HG03175 (cell line): ENCODE measurements around the gene NPLOC4.

Experiments
- ATAC-seq: cut with Tn5 transposase; IDR thresholded peaks from one replicate; pipeline ENCODE4 v1.9.1; 2021; ENCODE audit warnings: mild to moderate bottlenecking, moderate library complexity; ENCODE audit not compliant: unreplicated experiment

NPLOC4 gene

DNA sequence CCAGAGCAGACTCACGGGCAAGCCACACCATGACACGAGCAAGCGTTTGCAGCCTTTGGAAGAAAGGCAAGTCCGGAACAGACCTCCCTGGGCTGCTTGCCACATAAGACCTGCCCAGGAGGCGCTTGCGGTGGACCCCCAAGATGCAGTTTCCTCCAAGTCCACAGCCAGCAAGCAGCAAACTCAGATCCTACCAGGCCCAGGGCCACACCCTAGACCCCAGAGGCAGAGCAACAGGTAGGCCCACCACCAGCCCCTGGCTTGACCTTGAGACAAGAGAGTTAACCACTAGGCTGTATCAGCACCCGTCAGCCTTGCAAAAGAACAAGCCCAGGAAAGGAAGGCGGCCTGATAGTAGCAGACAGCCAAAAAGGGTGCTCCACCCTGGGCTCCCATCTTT lies 87.1 kb downstream of the NPLOC4 start:
- no peak for ATAC-seq

DNA sequence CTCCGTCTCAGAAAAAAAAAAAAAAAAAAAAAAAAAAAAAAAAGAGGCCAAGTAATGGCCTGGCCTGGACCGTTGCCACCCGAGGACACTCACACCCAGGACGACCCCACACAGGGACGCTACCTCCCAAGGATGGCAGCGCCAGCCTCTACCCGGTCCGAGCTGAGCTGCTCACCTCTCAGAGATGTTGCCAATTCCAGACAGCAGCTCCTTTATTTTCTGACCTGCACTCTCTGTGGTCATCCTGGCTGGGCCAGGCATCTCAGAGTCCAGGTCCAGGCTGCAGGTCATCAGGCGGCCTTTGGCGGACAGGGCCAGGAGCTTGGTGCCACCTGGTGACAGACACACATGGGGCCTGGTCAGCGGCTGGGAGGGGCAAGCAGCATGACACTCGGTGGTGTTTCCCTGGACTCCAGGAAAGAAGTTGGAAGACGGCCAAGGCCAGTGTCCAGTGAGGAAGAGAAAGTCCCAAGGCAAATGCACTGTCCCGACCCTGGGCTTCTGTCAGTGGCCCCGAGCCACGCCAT lies 87.8 kb downstream of the NPLOC4 start:
- no peak for ATAC-seq

DNA sequence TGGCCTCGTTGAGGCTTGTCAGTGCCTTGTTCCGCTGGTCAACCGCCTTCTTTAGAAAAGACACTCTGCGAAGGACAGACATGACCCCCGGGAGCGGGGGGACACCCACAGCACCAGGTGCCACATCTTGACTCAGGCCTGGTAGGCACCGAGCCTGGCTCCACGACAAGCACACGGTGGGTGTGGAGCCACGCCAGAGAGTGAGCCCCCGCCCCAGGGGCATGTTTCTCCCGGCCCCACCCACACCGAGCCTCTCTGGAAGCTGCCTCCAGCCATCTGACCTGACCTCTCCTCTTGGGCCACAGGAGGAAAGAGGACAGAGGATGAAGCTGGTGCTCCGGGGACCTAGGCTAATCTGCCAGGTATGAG lies 89.3 kb downstream of the NPLOC4 start:
- no peak for ATAC-seq

DNA sequence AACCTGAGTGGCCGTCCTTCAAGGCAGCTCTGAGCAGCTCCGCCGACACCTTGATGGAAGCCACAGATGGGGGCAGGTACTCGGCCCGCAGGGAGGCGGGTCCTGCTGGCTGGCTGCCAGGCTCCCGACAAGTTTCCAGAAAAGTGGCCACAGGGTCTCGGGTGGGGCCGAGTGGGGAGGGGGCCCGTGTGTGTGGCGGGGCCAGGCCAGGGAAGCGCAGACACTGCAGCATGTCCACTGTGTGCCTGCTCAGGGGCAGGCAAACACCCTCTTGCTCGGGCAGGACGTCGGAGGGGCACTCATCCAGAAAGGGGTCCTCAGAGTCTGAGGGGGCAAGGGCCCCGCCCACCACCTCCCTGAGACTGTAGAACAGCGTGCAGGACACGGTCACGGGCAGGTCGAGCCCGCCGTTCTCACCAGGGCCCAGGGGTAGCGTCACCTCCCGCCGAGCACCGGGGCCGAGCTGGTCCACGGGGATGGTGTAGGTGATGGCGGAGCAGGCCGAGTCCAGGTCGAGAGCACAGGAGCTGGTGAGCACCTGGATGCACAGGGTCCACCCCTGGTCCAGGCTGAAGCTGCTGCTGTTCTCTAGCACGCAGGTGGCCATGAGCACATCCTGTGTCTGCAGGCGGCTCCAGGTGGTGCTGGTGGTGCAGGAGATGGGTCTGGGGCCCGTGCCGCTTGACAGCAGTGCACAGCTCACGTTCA lies 89.9 kb downstream of the NPLOC4 start:
- ATAC-seq: no peak

DNA sequence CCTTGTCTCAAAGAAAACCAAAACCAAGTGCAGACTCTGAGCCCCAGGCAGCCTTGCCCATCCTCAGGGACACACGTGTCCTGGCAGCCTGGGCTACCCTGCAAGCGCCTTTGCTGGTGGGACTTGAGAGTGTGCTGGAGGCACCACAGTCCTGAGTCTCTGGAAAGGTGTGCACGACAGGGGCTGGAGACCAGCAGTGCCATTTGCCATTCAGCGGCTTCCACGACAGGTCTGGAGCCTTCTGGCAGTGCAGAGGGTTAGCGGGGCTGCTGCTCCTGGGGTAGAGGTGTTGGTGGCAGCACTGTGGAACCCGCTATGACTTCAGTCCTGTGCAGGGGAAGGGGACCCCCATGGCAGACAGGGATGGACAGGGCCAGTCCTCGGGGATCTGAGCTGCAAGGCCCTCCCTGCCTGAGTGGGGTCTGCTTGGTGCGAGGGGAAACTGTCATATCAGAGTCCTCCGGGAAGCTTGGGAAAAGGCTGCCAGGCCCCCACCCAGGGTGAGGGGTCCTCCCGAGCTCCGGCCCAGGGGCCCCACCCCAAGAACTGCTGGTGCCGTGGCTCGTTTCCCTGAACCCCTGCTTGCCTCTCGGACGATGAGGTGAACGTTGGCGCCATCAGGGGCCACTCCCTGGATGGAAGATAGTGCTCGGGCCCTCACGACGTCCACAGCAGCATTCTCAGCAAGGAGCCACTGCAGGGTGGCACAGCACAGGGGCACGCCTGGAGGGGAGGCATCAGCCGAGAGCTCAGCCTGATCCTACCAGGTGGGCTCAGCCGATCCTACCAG lies 91.6 kb downstream of the NPLOC4 start:
- no peak for ATAC-seq

DNA sequence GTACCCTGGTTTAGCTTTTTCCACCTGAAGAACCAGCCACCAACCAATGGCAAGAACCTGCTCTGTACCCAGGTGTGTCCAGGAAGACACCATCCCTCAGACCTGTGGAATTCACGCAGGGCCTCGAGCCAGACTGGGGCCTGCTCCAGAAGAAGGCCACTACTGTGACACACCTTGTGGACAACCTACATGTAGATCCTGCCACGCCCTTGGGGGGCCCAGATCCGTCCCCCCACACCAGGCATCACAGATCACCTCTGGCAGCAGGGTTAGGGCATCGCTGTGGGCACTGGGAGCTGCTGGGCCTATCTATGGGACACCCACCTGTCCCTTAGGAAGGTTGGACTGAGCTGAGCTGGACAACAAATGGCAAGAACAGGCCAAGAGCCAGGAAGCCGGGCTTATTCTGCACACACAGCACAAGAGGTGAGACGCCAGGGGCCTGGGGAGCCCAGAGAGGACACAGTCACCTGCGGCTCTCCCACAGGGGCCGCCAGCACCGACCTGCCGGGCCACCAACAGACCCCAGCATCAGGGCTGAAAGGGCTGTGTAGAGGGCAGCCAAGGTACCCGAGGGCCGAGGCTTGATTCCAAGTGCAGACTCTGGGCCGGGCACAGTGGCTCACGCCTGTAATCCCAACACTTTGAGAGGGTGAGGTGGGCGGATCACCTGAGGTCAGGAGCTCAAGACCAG lies 92.5 kb downstream of the NPLOC4 start:
- no peak for ATAC-seq

DNA sequence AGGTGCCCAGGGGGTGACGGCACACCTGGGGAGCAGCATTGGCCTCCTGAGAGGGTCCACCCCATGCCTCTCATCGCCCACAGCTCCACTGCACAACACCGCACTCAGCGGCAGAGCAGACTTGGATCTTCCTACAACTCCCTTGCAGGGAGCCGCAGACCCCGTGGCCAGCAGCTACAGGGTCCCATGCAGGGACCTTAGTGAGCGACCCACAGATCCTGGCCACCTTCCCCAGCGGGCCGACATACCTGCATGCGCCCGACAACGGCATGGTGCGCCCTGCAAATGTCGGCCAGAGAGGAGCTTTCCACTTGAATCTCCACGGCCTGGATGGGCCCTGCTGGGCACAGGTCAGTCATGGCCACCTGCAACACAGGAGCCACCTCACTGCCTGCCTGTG lies 93.2 kb downstream of the NPLOC4 start:
- no peak for ATAC-seq

DNA sequence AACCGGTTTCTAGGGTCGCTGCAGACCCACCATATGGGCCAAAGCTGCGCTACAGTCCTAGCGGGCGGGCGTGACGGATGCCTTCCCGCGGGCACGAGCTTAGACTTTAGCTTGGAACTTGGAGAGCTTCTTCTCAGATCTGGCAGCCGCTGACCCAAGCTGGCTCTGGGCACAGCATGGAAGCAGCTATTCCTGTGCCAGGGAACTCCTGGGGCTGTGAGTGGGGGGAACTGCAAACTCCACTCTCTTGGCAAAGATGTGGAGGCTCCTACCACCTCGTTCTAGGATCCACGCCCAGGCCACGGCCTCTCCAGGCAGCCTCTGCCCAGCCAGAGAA lies 93.6 kb downstream of the NPLOC4 start:
- no peak for ATAC-seq

DNA sequence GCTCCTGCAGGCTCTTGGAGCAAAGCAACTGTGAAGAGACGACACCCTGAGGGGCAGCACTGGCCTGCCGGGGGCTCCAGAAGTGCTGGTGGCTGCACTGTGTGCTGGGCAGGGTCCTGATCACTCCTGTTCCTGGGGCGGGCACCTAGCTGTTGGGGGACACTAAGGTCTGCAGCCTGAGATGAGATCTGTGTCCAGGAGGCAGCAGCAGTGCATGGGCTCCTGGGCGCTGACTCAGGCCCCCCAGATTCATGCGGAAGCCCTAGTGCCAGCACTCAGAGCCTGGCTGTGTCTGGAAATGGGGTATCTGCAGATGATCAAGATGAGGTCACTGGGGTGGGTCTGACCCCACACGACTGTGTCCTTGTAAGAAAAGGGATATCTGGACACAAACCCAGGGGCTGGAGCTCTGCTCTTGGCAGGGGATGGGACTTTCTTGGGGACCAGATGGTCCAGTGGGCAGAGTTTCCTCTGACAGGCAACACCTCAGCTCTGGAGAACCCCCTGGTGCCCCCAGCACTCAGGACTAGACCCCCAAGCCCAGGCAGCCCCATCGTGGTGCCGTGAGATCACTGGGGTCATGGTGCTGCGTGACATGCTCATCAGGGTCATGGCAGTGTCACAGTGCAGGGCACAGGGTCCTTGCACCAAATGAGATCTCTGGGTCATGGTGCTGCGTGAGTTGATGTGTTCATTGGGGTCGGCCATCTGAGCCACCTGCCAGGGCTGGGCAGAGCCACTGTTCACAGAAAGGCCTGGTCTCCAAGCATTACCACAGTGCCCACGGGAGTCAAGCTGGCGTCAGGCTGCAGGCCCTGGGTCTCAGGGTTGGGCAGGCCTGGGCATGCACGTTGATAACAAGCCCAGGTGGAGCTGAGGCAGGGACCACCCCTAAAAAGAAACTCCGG lies 94.2 kb downstream of the NPLOC4 start:
- no peak for ATAC-seq

DNA sequence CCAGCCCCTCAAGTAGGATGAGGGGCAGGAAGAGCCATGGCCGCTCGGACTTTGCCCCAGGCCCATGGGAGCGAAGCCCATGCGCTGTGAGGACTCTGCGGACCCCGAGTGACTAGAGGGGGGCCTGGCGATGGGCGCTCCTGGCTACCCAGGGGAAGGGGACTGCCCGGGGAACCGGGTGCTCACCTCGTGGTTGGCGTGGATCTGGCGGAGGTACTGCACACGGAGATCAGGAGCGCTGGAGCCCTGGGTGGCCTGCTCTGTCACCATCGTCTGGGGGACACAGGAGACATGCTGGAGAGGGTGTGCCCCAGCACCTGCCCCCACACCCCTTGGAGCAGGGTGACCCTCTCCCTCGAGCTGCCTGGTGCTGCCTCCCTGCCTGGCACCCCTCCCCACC lies 95.8 kb downstream of the NPLOC4 start:
- no peak for ATAC-seq

DNA sequence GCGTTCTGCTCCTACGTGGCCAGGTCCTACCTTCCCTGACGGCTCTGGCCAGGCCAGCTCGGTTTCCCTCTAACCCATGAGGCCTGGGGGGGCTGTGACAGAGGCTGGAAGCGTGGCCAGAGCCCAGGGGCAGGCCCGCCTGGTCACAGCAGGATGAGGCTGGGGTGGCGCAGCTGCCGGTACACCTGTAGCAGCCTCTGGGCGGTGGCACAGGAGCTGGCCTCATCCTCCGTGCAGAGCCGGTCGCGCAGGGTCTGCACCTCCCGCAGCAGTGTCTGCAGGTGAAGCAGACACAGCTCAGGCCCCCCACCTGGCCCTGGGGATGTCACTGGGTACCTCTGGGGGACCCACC lies 96.3 kb downstream of the NPLOC4 start:
- no peak for ATAC-seq

DNA sequence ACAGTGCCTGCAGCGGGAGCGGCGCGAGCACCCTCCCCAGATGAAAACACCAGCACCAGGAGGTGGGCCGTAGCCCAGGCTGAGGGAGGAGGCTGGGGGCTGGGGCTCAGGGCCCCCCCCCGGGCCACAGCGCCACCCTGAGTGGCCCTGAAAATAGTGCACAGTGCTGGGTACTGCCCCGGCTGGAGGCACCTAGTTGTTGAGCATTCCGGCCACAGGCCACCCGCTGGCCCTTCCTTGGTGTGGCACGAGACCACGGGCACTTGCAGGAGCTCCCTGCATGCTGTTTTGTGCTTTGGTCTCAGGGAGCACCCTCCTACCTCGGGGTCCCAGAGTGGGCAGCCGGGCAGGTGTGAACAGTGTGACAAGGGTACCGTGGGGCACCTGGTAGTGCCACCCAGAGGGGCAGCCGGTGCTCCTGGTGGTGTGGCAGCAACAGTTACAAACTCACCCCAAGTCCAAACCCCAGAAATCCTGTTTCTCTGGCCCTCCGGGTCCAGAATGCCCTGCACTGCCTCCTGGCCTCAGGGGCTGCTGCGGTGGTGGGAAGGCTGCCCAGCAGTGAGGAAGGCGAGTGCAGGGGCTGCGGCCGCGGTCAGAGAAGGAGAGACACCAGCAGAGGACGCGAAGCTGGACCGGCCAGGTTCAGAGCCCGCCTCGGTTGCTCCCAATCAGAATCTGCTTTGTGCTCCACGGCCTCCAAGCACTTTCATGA lies 96.8 kb downstream of the NPLOC4 start:
- no peak for ATAC-seq

DNA sequence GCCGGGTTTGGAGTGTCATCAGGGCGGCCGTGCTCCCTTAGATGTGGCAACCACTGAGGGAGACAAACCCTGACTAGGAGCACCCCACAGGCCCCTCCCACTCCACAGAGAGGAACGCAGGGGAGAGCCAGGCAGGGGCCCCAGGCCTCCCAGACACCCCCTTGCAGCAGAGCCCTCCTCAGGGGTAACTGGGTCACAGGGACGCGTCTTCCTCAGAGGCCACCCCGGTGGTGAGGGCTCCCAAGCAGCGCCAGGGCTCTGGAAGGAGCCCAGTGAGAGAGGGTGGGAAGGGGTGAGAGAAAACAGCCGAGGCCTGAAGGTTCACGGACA lies 97.4 kb downstream of the NPLOC4 start:
- no peak for ATAC-seq

DNA sequence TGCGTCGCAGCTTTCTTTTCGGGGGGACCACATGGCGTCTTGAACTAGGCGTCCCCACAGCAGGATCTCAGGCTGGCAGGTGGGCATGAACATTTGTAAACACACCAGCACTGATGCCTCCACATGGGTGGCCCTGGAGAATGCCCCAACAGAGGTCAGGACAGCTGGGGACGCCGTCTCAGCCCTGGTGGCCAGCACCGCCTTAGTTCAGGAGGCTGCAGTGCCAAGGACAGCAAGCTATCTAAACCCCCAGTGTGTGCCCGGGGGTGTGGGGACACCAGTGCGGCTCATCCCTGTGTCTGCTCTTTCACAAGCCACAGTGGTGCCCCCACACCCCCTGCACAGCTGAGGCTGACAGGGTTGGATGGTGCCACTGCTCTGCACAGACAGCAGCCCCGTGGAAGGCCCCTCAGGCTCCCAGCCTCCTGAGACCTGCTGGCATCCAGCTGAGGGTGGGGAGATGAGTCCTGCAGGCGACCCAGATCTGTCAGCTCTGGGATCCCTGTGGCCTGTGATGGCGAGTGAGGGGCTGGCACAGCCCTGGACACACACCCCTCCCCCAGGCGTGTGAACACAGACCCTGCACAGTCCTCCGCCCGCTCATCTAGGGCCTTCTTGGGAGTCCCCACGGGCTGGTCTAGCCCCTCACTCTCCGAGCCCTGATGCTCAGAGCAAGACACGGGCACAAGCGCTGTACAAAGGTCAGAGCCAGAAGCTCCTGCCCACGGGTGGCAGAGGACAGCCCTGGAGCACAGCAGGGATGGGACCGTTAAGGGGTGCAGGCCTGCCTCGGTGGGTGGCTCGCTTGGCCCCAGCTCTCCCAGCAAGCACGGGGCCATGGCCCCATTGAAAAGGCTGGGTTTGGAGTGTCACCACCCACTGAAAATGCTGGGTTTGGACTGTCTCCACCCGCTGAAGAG lies 98.0 kb downstream of the NPLOC4 start:
- no peak for ATAC-seq

DNA sequence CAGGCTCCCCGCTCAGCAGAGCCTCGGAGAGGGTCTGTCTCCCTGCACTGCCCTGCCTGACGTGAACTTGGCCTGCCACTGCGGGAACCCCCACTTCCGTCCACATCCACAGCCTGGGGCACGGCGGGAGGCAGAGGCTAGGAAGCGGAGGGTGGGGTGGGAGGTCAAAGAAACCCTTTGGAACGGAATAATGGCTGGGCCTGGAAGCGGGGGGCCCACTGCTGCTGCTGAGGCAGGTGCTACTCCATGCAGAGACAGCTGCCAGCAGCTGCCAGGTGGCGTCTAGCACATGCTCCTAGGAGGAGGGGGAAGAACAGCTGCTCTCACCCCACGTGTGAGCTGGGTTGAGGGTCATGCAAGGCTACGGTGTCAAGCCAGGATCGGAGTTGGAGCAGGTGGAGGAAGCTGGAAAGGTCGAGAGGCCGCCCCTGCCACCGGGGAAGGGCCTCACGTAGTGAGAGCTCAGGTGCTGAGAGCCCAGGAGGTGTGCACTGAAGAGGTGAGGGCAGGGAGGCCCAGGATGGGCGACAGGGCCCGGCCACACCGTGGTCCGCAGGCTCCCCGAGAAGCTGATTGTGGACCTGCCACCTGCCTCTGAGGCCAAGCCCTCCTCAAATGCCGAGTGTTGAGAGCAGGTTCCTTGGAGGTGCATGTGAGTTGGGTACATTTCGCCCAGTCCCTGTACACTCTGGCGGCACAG lies 98.9 kb downstream of the NPLOC4 start:
- ATAC-seq: no peak

DNA sequence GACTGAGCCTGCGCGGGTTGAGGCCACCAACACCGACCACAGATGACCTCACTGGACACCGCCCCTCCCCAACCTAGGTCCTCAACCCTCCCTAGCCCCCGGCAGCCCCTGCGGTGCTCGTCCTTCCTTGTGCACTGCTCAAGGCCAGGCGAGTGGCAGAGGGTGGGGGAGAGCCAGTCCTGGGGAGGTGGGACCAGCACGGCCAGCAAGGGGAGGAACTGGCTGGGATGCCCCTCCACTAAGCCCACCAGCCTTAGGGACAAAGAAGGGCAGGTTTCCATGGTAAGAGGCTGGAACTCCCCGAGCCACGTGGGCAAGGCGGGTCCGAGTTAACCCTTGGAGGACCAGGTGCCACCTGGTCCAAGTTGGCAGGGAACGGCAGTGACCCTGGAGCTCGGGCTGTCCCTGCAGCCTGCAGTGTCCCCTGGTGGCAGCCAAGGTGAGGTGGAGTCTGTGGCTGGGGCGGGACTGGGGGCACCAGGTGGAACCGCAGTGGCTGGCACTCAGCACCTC lies 99.5 kb downstream of the NPLOC4 start:
- no peak for ATAC-seq

DNA sequence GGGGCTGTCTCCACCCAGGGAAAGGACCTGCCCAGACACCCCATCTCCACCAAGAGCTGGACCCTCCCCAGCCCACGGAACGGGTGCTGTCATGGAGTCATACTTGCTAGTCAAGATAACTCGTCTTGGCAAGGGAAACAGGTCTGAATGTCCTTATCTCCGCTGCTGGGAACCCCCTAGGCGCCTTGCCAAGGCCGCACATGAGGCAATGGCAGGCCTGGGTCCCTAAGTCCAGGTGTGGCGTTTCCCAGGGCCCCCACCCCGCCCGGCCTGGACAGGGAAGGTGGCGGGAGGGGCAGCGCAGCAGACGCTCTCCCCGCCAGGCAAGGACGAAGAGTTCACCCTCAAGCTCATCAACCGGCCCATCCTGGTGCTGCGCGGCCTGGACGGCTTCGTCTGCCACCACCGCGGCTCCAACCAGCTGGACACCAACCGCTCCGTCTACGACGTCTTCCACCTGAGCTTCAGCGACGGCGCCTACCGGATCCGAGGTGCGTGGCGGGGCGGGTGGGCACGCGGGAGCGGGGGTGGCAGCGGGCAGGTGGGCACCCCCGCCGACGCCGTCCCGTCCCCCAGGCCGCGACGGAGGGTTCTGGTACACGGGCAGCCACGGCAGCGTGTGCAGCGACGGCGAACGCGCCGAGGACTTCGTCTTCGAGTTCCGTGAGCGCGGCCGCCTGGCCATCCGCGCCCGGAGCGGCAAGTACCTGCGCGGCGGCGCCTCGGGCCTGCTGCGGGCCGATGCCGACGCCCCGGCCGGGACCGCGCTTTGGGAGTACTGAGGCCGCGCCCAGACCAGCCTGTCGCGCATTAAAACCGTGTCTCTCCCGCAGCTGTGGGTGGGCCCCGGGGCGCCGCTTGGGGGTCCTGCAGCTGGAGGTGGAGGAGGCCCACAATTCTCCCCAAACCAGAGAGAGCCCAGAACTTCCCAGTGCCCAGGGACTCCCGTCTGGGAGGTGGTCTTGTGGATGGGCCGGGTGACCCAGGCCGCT lies 100.3 kb downstream of the NPLOC4 start:
- ATAC-seq: no peak
